HG02970 (cell line): ENCODE data around the gene MCFD2.

Source experiments
- ATAC-seq: cut with Tn5 transposase; IDR thresholded peaks from one replicate; pipeline ENCODE4 v1.9.1; 2021; ENCODE audit warnings: mild to moderate bottlenecking, moderate library complexity, moderate number of reproducible peaks; ENCODE audit not compliant: unreplicated experiment, low FRiP score

MCFD2 gene

DNA sequence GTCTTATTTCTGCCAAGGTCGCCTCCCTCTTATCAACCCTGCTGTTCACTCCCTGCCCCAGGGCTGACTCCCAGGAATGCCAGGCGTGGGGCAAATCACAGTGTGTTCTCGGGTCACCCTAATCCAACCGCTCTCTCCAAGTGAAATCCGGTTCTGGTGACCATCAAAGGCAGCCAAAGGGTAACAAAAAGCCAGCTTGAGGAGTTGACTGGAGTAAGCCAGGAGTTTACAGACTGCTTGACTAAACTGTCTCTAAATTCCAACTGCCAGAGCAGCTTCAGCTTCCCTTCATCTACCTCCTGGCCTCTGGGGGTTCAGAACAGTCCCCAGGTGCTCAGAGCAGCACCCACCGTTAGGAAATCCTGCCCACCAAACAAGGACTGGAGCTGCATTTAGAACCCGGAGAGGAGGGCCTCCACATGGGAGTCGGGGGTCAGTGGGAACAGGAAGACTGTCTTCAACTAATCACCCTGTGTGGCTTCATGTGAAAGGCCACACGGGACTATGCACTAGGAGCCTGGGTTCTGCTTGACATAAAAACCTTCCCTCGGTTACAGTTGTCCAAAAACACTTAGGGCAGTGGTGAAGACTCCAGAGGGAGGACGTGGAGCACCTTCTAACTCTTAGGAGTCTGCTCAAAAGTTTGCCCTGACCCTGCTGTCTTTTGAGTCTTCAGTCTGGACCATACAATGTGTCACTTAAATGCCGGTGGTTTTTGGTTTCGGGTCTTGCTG, 24.2 kb upstream of the MCFD2 start:
- ATAC-seq, result no peak

DNA sequence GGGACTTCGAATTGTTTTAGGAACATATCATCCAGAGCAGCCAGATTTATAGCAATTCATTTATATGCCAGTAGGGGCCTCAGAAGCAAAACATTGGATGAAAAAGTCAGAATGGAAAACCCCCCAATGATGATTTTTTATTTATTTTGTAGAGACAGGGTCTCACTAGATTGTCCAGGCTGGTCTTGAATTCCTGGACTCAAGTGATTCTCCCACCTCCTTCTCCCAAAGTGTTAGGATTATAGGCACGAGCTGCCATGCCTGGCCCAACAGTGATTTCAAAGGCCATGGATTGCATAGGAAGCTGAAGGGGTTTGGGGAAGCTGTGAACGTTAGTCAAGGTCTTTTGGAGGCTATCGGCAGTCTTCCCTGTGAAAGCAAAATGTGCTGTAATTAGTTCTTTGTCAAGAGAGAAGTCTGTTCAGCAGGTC, 21.9 kb upstream of the MCFD2 start:
- no peak for ATAC-seq

DNA sequence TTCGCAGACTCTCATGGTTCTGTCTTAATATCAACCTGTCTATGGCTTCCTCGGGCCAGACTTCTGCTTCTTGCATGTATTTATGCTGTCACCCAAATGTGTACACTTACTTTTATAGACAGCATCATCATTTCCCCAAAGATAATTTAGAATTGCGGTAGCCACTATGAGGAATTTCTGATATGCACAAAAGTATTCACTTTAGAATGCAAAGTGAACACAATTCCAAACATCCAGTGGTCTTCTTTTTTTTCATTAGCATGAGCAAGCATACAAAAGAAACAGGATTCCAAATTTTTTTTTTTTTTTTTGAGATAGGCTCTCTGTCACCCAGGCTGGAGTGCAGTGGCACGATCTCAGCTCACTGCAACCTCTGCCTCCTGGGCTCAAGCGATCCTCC, 21.0 kb upstream of the MCFD2 start:
- ATAC-seq, result no peak

DNA sequence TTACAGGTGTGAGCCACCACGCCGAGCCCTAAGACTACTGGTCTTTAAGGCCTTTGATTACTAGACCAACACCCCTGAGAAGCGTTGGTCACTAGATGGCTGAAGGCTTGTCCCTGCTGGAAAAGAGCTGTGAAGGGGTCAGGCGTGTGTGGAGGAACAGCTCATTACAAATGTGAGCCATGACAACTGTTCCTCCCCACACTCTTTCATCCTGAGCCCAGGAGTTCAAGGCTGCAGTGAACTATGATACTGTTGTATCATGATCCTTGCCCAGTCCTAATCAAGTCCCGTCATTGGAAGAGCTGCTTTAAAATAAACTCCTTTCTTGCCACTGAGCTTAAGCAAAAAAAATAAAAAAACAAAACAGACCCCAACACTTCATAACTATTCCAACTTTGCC, 19.5 kb upstream of the MCFD2 start:
- ATAC-seq, result no peak

DNA sequence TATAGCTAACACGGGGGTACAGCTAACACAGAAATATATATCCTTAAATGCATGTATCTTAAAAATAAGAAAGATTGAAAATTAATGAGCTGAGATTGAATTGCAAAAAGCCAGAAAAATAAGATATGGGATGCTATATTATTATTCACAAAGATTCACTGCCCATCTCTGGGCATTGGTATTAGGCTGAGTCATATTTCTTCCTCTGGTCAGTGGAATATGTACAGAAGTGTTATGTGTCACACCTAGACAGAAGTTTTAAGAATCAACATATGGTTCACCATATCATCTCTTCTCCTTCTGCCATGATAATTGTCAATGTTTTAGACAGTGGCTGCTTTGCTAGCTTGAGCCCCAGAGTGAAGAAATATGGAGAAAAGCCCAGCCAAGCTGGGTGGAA, 14.0 kb upstream of the MCFD2 start:
- ATAC-seq, result no peak

DNA sequence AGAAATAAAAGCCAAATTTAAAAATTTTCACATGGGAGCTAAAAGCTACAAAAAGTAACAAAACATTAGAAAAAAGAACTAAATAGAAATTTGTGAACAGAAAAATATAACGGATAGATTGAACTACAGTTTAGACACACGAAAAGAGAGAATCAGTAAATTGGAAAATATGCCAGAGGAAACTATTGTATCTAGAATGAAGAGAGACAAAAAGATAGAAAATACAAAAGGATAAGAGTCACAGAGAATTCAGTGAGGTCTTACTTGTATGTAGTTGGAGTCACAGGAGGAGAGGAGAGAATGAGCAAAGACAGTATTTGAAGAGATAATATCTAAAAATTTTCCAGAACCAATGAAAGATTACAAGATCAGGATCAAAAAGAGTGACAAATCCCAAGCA, 11.3 kb upstream of the MCFD2 start:
- no peak for ATAC-seq

DNA sequence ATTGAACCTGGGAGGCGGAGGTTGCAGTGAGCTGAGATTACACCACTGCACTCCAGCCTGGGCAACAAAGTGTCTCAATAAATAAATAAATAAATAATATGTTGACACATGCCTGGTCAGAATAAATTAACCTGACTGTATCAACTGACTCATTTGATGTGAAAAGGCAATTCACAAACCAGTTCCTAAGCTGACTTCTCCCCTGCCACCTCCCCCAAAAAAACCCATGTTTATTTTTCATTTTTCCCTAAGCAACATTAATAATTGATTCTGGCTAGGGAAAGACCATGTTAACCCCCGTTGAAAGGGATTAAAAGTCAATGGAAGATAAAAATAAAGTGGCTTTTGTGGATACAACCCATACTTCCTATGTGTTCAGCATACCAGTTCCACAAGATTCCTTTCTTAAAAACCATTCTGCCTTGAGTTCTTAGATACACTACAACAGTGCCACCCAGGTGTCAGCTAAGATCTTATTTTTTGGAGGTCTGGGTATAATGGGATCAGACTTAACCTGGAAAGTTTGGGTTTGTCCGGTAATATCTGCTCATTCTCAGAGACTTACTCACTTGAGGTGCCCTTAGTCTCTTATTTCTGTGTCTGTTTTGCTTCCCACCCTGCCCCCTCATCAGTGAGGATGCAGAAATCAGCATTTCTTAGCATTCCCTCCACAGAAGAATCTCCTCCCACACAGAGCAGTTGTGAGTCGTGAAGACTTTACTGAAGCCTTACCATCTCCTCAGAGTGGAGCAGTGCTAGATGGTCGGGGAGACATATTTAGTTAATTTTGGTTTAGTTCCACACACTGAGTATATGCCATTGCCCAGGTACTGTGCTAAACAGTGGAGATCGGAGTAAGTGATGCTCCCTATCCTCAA, 10.1 kb upstream of the MCFD2 start:
- ATAC-seq, result no peak

DNA sequence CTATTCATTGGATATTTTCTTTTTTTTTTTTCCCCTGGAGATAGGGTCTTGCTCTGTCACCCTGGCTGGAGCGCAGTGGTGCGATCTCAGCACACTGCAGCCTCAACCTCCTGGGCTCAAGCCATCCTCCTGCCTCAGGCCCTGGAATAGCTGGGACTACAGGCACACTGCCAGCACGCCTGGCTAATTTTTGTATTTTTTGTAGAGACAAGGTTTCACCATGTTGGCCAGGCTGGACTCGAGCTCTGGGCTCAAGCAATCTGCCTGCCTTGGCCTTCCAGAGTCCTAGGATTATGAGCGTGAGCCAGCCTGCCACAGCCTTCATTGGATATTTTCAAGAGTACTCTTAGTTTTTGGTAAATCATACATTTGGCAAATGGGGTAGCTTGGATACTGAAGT, 9.0 kb upstream of the MCFD2 start:
- no peak for ATAC-seq

DNA sequence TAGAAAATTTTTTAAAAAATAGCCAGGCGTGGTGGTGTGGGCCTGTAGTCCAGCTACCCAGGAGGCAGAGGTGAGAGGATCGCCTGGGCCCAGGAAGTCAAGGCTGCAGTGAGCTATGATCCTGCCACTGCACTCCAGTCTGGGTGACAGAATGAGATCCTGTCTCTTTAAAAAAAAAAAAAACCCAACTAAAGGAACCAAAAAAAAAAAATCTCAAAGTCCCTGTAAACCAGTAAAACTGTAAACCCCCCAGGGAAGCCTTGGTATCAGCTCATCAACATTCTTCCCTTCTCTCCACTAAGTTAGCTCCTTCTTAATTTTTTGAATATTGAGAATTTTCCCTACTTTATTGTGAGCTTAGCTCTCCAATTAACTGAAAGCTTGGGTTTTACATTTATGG, 8.4 kb upstream of the MCFD2 start:
- no peak for ATAC-seq

DNA sequence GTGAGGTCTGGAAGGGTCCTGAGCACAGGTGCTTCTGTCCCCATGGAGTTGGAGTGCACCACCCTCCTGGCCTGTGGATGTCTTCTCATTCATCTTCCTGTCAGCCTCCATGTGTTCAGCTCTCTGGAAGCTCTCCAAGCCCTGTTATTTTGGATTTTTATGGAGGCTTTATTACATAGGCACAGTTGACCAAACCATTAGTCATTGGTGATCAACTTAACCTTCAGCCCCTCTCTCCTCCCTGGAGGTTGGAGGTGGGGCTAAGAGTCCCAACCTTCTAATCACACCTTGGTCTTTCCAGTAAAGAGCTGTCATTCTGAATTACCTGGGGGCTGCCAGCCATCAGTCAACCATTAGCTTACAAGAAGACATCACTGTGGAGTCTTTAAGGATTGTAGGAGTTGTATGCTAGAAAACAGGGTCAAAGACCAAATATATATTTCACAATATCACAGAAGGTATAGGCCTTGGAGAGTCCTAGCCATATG, 7.5 kb upstream of the MCFD2 start:
- ATAC-seq, result no peak

DNA sequence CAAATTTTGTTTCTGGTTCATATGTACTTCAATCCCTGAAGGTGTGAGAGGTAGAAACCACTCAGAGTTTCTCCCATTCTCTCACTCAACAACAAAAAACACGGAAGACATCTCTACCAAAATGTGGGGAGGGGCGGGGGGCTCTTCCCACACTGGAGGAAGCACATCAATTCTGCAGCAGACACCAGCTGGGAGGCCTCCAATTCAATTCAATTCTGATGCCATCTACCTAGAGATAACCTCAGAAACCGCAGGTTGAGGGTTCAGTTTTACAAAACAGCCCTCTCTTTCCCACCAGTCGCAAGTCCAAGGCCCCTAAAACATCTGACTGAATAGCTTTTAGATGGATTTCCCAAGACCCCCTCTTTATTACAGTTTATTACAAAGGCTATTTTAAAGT, 7.0 kb upstream of the MCFD2 start:
- ATAC-seq, result no peak

DNA sequence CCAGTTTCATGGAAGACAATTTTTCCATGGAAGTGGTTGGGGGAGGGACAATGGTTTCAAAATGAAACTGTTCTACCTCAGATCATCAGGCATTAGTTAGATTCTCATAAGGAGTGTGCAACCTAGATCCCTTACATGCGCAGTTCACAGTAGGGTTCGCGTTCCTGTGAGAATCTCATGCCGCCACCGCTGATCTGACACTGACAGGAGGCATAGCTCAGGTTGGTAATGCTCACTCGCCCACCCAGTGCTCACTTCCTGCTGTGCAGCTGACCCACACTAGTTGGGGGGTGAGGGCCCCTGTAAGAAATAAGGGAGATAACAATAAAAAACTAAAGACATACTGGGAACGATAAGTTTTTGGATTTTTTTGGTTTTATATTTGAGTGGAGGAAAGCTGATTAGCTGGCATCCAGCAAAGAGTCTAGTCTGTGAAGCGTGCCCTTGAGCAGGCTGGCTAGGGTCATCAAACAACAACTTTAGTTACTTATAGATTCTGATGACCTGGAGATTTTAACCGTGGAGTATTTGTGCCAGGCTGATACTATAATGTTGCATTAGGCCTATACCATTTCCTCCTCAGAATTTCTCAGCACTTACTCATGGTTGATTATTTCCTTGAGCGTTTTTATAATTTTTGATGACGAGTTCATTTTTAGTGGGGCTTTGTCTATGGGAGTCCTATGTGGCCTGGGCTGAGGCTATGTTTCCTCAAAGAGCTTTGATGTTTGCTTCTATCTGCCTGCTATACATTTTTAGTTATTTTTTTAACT, 6.3 kb upstream of the MCFD2 start:
- no peak for ATAC-seq

DNA sequence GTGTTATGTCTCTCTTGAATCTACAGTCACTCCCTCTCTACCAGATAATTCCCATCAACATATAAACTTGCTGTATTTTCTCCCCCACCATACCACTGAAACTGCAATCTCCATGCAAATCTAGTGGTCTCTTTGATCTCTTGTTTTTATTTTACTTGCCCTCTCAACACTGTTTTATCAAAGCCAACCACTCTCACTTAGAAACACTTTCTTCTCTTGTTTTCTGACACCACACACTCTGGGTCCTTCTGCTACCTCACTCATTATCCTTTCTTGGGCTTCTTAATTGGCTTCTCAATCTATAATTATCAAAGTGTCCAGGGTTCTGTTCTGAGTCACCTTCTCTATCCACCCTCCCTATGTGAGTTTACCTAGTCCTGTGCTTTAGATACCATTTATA, 2.0 kb upstream of the MCFD2 start:
- ATAC-seq, result no peak

DNA sequence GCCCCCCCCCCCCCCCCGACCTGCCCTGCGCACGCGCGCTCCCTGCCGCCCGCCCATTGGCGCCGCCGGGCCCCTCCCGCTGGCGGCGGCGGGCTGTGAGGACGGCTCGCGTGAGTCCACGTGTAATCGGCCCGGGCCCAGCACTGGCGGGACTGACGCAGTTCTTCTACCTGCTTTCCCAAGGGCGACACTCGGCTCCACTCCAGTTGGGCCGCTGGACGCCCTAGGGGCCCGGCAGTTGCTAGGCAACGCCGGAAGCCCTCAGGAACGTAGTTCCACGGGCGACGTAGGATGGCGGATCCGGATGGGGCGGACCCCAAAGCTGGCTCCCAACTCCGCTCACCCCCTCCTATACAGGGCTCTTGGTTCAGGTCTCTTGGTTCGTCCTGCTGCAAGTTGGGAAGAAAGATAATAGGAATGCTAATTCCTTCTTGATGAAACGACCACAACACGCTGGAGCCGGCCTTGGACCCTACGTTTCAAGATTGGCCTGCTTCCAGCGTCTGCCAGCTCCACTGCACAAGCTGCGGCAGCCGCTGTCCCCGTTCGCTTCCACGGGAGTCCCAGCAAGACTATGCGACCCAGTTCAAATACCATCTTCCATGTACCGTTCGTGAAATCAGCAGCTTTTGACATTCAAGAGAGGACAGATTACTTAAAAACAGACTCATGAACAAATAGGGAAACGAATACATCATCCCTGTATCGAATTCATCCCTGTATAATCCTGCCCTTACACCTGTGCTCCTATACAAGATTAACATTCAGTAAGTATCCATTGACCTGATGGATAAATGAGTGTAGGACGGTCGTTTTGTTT, 415 bp upstream of the MCFD2 start:
- peak; percentile 77 for ATAC-seq

DNA sequence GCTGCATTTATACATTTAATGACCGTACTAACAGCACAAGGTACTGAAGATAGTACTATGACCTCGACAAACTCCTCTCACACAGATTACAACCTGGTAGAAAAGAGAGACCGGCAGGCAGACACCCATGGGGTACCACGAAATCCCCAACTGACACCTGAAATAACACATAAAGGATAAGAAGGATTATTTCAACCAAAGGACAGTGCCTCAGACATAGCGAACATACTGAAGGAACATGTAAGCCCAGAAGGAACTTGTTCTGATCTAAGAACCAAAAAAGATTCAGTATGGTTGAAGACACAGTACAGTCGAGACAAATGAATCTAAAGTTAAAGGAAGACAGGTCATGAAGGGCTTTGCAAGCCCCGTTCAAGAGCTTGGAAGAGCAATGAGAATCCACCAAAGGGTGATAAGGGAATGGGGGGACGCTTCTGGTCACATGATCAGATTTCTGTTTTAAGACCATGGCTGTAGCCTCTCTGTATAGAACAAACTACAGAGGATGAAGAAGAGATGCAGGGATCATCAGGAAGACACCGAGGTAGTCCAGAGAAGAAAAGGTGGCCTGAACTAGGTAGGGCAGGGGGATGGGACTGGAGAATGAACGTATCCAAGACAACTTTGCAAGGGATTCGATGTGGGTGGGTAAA, 902 bp downstream of the MCFD2 start:
- ATAC-seq, result no peak

DNA sequence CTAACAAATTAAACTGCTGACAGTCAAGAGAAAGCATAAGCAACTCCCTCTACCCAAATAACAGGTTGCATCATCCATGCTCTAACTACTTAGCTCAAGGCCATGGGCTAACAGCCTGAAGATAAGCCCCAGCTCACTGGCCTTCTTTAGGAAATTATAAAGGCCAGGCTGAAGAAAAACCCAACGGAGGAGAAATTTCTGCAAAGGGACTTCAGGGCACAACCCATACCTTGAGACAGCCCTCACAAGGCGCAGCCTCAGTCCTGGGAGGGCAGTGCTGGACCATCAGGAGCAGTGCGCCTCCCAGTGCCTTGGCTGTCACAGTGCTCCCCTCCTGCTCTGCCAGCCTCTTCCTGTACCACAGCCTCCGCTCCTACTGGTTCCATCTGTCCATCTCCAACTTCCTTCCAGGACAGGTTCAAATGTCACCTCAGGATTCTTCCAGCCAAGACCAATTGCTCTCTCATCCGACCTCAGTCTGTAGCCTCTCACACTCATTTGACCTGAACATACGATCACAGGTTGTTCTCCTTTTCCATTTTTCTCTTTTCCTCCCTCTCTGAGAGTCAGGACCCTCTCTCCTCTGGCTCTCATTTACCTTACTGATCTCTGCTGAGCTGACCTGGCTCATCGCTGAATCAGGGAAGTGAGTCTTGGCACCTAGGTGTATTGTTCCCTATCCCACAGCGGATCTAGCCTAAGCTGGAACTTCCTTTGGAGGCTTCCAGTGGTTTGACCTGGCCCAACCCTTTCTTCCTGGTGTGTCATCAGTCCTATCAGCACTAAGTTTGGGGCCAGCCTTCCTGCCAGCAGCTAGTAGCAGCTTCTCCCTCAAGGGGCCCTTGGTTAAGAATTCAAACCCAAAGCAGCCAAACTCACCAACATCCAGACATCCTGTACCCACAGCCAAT, 1.9 kb downstream of the MCFD2 start:
- ATAC-seq, result no peak

DNA sequence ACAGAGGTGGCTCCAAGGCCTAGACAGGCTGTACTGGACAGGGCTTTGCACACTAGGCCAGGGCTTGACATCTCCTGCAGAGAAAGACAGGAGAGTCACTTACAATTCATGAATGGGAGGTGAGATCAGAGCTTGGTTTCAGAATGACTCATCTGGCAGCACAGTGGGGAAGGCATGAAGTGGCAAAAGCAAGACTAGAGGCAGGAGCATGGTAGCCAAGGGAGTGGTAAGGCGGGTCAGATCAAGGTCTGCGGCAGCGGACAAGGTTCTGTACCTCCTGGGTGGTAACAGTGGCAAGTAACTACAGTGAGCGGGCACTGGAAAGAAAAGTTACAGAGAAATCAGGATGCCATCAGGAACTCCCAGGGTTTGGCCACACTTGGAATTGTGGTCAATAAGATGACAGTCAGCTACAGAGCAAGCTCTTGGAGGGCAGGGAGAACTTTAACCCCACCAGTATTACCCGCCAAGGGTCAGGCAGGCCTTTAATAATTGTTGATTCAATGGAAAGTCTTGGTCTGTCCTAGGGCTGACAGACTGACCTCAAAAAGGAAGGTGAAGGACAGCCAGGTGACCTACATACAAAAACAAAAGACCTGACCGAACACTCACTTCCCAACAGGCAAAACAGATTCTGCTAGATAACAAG, 5.7 kb downstream of the MCFD2 start:
- ATAC-seq, result no peak

DNA sequence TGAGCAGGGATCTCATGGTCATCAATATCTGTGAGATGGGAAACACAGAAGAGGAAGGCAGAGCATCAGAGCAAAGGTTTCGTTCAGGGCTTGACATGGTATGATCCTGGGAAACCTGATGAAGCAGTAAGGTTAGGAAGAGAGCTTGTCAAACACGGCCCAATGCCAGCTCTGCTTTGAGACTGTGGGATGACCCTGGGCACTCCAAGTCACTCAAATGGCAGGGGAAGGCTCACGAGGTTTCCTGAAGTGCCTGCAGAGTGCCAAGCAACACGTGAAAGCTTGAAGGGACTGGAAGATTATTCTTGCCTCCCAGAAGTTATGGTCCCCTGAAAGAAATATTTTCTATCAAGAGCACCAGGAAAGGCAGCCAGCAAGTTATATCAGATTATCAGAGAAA, 6.5 kb downstream of the MCFD2 start:
- no peak for ATAC-seq
